ENCODE measurements around the gene ERLIN1. TPM values are rescaled to one million over a fixed set of nuclear protein-coding genes. Genes with fewer than 3 reads are reported as not detected.

The ERLIN1 gene
- polyA plus RNA-seq (2012; ENCODE audit: insufficient read length, low read depth): 36.2 TPM

- TF ChIP-seq REST (IDR thresholded peaks at IDR 0.05; ENCODE audit: insufficient read depth in 1 of 2, low read depth in 2 of 2, low read length in 2 of 2): no peak
- TF ChIP-seq TAF1 (IDR thresholded peaks at IDR 0.05; ENCODE audit: borderline replicate concordance, insufficient read depth, low read length): 0 out of 2 replicates have a peak, but pooled peaks have one; percentile 53
- TF ChIP-seq POLR2AphosphoS5 (IDR thresholded peaks at IDR 0.05; ENCODE audit: low read depth, low read length): peak; percentile 72
- TF ChIP-seq SIN3A (IDR thresholded peaks at IDR 0.05; ENCODE audit: borderline replicate concordance, insufficient read depth, low read length): peak; percentile 29; the same call in 1 of the 2 replicates
- TF ChIP-seq FOXP2 (optimal IDR thresholded peaks at IDR 0.05; ENCODE audit: borderline replicate concordance, extremely low read depth, extremely low read length, insufficient read depth): peak; percentile 78
Measured at GRCh38 chr10:100185364-100186252, at the start of gene ERLIN1. ERLIN1 (minus strand) TSS chr10:100186029; CDS start chr10:100185626, 403 bp downstream.

- TF ChIP-seq REST (IDR thresholded peaks at IDR 0.05; ENCODE audit: insufficient read depth in 1 of 2, low read depth in 2 of 2, low read length in 2 of 2) (no peak), TAF1 (IDR thresholded peaks at IDR 0.05; ENCODE audit: borderline replicate concordance, insufficient read depth, low read length) (no peak), SIN3A (IDR thresholded peaks at IDR 0.05; ENCODE audit: borderline replicate concordance, insufficient read depth, low read length) (no peak), FOXP2 (optimal IDR thresholded peaks at IDR 0.05; ENCODE audit: borderline replicate concordance, extremely low read depth, extremely low read length, insufficient read depth) (no peak), POLR2AphosphoS5 (IDR thresholded peaks at IDR 0.05; ENCODE audit: low read depth, low read length) (no peak)
Measured at GRCh38 chr10:100232101-100232500, 46.3 kb upstream of the ERLIN1 start.

GRCh38 chr10:100229819-100230422 lies 44.1 kb upstream of the ERLIN1 start:
- TF ChIP-seq FOXP2 (optimal IDR thresholded peaks at IDR 0.05; ENCODE audit: borderline replicate concordance, extremely low read depth, extremely low read length, insufficient read depth): no peak
- no peak for TF ChIP-seq REST (IDR thresholded peaks at IDR 0.05; ENCODE audit: insufficient read depth in 1 of 2, low read depth in 2 of 2, low read length in 2 of 2)
- no peak for TF ChIP-seq POLR2AphosphoS5 (IDR thresholded peaks at IDR 0.05; ENCODE audit: low read depth, low read length)
- TF ChIP-seq SIN3A (IDR thresholded peaks at IDR 0.05; ENCODE audit: borderline replicate concordance, insufficient read depth, low read length): no peak

- TF ChIP-seq POLR2AphosphoS5 (IDR thresholded peaks at IDR 0.05; ENCODE audit: low read depth, low read length) (no peak), REST (IDR thresholded peaks at IDR 0.05; ENCODE audit: insufficient read depth in 1 of 2, low read depth in 2 of 2, low read length in 2 of 2) (no peak), FOXP2 (optimal IDR thresholded peaks at IDR 0.05; ENCODE audit: borderline replicate concordance, extremely low read depth, extremely low read length, insufficient read depth) (no peak), TAF1 (IDR thresholded peaks at IDR 0.05; ENCODE audit: borderline replicate concordance, insufficient read depth, low read length) (no peak), SIN3A (IDR thresholded peaks at IDR 0.05; ENCODE audit: borderline replicate concordance, insufficient read depth, low read length) (no peak)
Measured at GRCh38 chr10:100223879-100224278, 38.0 kb upstream of the ERLIN1 start.

Measured in PFSK-1 (cell line).